ENCODE data around the gene PPP2R2B. TPM values are rescaled to one million over a fixed set of nuclear protein-coding genes. Genes with fewer than 3 reads are reported as not detected.

PPP2R2B gene
- total and polyA plus RNA-seq, 7 donors = 0.03 to 0.71 (median 0.11) TPM; not detected in 1

- Histone ChIP-seq H3K27ac (no peak overlapping the region), H3K9me3 (no peaks in the 10 kb centered on the region), H3K27me3 (ENCODE audit: insufficient read depth in 3 of 3, low read length in 2 of 3) (no peaks in the 10 kb centered on the region), H3K4me3 (no peak overlapping the region), H3K36me3 (ENCODE audit: insufficient read depth in 1 of 2, low read depth in 1 of 2) (no peaks in the 10 kb centered on the region), H3K4me1 (no peaks in the 10 kb centered on the region)
- 89 to 97% (median 94%) methylated on average over 1 of the region's 1 CpG for WGBS, 3 donors
- intact Hi-C loops (cut with DNase I) = no loop called here
- no peak for DNase-seq
- TF ChIP-seq, protein P1, sequence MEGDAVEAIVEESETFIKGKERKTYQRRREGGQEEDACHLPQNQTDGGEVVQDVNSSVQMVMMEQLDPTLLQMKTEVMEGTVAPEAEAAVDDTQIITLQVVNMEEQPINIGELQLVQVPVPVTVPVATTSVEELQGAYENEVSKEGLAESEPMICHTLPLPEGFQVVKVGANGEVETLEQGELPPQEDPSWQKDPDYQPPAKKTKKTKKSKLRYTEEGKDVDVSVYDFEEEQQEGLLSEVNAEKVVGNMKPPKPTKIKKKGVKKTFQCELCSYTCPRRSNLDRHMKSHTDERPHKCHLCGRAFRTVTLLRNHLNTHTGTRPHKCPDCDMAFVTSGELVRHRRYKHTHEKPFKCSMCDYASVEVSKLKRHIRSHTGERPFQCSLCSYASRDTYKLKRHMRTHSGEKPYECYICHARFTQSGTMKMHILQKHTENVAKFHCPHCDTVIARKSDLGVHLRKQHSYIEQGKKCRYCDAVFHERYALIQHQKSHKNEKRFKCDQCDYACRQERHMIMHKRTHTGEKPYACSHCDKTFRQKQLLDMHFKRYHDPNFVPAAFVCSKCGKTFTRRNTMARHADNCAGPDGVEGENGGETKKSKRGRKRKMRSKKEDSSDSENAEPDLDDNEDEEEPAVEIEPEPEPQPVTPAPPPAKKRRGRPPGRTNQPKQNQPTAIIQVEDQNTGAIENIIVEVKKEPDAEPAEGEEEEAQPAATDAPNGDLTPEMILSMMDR (IDR thresholded peaks at IDR 0.05) = no peak
- no peak for ATAC-seq
These were observed 13.0 kb upstream of the PPP2R2B start for GRCh38 chr5:146891511-146891910.

DNA sequence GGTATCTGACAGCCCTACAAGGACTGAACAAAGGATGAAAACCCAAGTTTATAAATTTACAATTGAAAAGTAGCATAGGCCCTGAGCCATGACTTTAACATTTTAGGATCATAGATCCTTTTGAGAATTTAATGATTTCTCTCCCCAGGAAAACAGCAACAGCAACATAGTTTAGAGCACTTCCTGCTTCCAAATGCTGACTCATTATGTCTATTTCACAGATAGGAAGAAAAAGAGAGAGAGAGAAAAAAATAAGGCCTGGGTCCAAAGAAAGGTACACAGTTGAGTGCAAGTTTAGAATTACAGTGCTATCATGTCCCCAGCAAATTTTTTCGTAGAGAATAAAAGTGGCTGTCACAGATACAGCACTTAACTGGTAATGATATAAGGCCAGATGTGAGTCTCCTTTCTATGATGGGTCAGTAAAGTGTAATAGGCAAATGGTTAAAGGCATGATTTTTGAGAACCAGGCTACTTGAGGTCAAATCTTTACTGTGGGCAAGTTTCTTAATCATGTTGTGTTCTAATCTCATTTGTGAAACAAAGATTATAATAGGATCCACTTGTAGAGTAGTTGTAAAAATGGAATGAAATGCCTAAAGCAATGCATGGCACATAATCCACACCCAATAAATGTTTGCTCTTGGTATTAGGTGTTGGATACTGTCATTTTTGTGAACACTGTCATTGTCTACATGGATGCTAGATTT lies 12.3 kb upstream of the PPP2R2B start:
- DNase-seq (no peak), ATAC-seq (no peak)
- Histone ChIP-seq H3K9me3 (no peaks in the 10 kb centered on the region), H3K4me1 (no peaks in the 10 kb centered on the region), H3K4me3 (no peak overlapping the region), H3K36me3 (ENCODE audit: insufficient read depth in 1 of 2, low read depth in 1 of 2) (no peaks in the 10 kb centered on the region), H3K27me3 (ENCODE audit: insufficient read depth in 3 of 3, low read length in 2 of 3) (no peaks in the 10 kb centered on the region), H3K27ac (no peak overlapping the region)
- TF ChIP-seq, protein P1 (IDR thresholded peaks at IDR 0.05) = no peak
- WGBS, 3 donors = 30 to 34% (median 31%) methylated on average over 1 of the region's 1 CpG
- intact Hi-C loops (cut with DNase I) = no loop called here

DNA sequence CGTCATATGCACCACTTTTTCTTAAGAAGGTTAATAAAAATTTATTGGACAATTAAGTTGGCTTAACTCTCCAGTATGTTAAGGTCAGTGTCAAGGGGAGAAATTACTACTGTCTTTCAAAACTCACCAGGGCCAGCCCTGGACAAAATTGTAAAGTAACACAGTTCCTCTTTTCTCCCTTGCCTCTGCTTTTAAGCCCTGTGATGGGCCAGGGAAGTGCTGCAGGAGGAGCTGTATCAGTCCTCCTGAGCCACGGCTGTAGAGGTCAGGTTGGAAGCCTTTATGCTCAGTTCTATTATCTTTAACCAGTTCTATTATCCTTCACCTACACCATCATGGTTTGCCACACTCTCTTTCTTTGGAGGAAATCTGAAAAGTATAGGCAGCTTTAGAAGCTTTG lies 11.5 kb upstream of the PPP2R2B start:
- DNase-seq (no peak), ATAC-seq (no peak)
- Histone ChIP-seq H3K27ac (no peak overlapping the region), H3K27me3 (ENCODE audit: insufficient read depth in 3 of 3, low read length in 2 of 3) (no peaks in the 10 kb centered on the region), H3K36me3 (ENCODE audit: insufficient read depth in 1 of 2, low read depth in 1 of 2) (no peaks in the 10 kb centered on the region), H3K4me1 (no peaks in the 10 kb centered on the region), H3K4me3 (no peak overlapping the region), H3K9me3 (no peaks in the 10 kb centered on the region)
- WGBS, 3 donors = 65 to 73% (median 69%) methylated on average over 2 of the region's 2 CpGs
- TF ChIP-seq, protein P1 (IDR thresholded peaks at IDR 0.05) = no peak
- intact Hi-C loops (cut with DNase I) = no loop called here

- H3K9me3 ChIP-seq = no peaks in the 10 kb centered on the region
- intact Hi-C loops (cut with DNase I) = no loop called here
- no peak for DNase-seq
- H3K4me3 ChIP-seq = no peak overlapping the region
- no peaks in the 10 kb centered on the region for H3K27me3 ChIP-seq (ENCODE audit: insufficient read depth in 3 of 3, low read length in 2 of 3)
- TF ChIP-seq, protein P1 (IDR thresholded peaks at IDR 0.05) = no peak
- ATAC-seq = no peak
- no peaks in the 10 kb centered on the region for H3K36me3 ChIP-seq (ENCODE audit: insufficient read depth in 1 of 2, low read depth in 1 of 2)
- no peak overlapping the region for H3K27ac ChIP-seq
- H3K4me1 ChIP-seq = no peaks in the 10 kb centered on the region
- WGBS, 3 donors = 44 to 50% (median 48%) methylated on average over 1 of the region's 1 CpG
These were observed 10.6 kb upstream of the PPP2R2B start for GRCh38 chr5:146889169-146889568.
